ENCODE measurements around the gene HS2ST1. TPM values are rescaled to one million over a fixed set of nuclear protein-coding genes. Genes with fewer than 3 reads are reported as not detected.

Gene HS2ST1
- total and polyA plus RNA-seq, 4 donors, result 4.1 to 20.3 (median 8.8) TPM

GRCh38 chr1:87089070-87089736 is 174.8 kb downstream of the HS2ST1 start:
- no peaks in the 10 kb centered on the region for H3K4me1 ChIP-seq (ENCODE audit: control insufficient read depth in 1 of 2, insufficient read depth in 2 of 2, low read length in 2 of 2)
- no peaks in the 10 kb centered on the region for H3K36me3 ChIP-seq (ENCODE audit: control insufficient read depth in 1 of 2, insufficient read depth in 2 of 2, low read length in 1 of 2)
- no peak for ATAC-seq (ENCODE audit: low FRiP score)
- 67 to 71% methylated on average over 5 of the region's 5 CpGs for WGBS, 2 donors
- H3K9me3 ChIP-seq (ENCODE audit: control insufficient read depth, low read length), result no peaks in the 10 kb centered on the region
- intact Hi-C loops (cut with DNase I), result loop anchor here in 1 of 2 donors (10.0 kb wide), 2 partner anchors 614 to 704 kb away; no protein-coding TSS in a partner anchor
- H3K27me3 ChIP-seq (ENCODE audit: control insufficient read depth in 1 of 2, insufficient read depth in 2 of 2, low read length in 1 of 2), result no peaks in the 10 kb centered on the region
- no peak for DNase-seq
- no peak overlapping the region for H3K27ac ChIP-seq (ENCODE audit: low read depth in 1 of 2, low read length in 2 of 2)
- H3K4me3 ChIP-seq (ENCODE audit: low read length in 2 of 2), result no peak overlapping the region

GRCh38 chr1:87089823-87090222 is 175.4 kb downstream of the HS2ST1 start:
- H3K36me3 ChIP-seq (ENCODE audit: control insufficient read depth in 1 of 2, insufficient read depth in 2 of 2, low read length in 1 of 2), result no peaks in the 10 kb centered on the region
- H3K27ac ChIP-seq (ENCODE audit: low read depth in 1 of 2, low read length in 2 of 2), result no peak overlapping the region
- WGBS, 2 donors, result 80 to 90% methylated on average over 2 of the region's 2 CpGs
- H3K27me3 ChIP-seq (ENCODE audit: control insufficient read depth in 1 of 2, insufficient read depth in 2 of 2, low read length in 1 of 2), result no peaks in the 10 kb centered on the region
- ATAC-seq (ENCODE audit: low FRiP score), result no peak
- H3K9me3 ChIP-seq (ENCODE audit: control insufficient read depth, low read length), result no peaks in the 10 kb centered on the region
- no peaks in the 10 kb centered on the region for H3K4me1 ChIP-seq (ENCODE audit: control insufficient read depth in 1 of 2, insufficient read depth in 2 of 2, low read length in 2 of 2)
- DNase-seq, result no peak
- H3K4me3 ChIP-seq (ENCODE audit: low read length in 2 of 2), result no peak overlapping the region
- intact Hi-C loops (cut with DNase I), result loop anchor here in 1 of 2 donors (10.0 kb wide), 2 partner anchors 615 to 705 kb away; no protein-coding TSS in a partner anchor

- DNase-seq, result no peak
- Histone ChIP-seq H3K27ac (ENCODE audit: low read depth in 1 of 2, low read length in 2 of 2) (no peak overlapping the region), H3K9me3 (ENCODE audit: control insufficient read depth, low read length) (no peaks in the 10 kb centered on the region), H3K4me1 (ENCODE audit: control insufficient read depth in 1 of 2, insufficient read depth in 2 of 2, low read length in 2 of 2) (no peaks in the 10 kb centered on the region), H3K27me3 (ENCODE audit: control insufficient read depth in 1 of 2, insufficient read depth in 2 of 2, low read length in 1 of 2) (no peaks in the 10 kb centered on the region), H3K36me3 (ENCODE audit: control insufficient read depth in 1 of 2, insufficient read depth in 2 of 2, low read length in 1 of 2) (no peaks in the 10 kb centered on the region), H3K4me3 (ENCODE audit: low read length in 2 of 2) (no peak overlapping the region)
- intact Hi-C loops (cut with DNase I), result no loop called here
- 95 to 97% methylated on average over 2 of the region's 2 CpGs for WGBS, 2 donors
- ATAC-seq (ENCODE audit: low FRiP score), result no peak
Observed at GRCh38 chr1:87091425-87091824, 177.0 kb downstream of the HS2ST1 start.

GRCh38 chr1:87092846-87093245 is 178.4 kb downstream of the HS2ST1 start:
- H3K36me3 ChIP-seq (ENCODE audit: control insufficient read depth in 1 of 2, insufficient read depth in 2 of 2, low read length in 1 of 2), result no peaks in the 10 kb centered on the region
- ATAC-seq (ENCODE audit: low FRiP score) (no peak), DNase-seq (no peak)
- H3K4me1 ChIP-seq (ENCODE audit: control insufficient read depth in 1 of 2, insufficient read depth in 2 of 2, low read length in 2 of 2), result no peaks in the 10 kb centered on the region
- intact Hi-C loops (cut with DNase I), result no loop called here
- H3K27ac ChIP-seq (ENCODE audit: low read depth in 1 of 2, low read length in 2 of 2), result no peak overlapping the region
- WGBS, 2 donors, result 97 to 98% methylated on average over 3 of the region's 3 CpGs
- H3K27me3 ChIP-seq (ENCODE audit: control insufficient read depth in 1 of 2, insufficient read depth in 2 of 2, low read length in 1 of 2), result no peaks in the 10 kb centered on the region
- no peaks in the 10 kb centered on the region for H3K9me3 ChIP-seq (ENCODE audit: control insufficient read depth, low read length)
- H3K4me3 ChIP-seq (ENCODE audit: low read length in 2 of 2), result no peak overlapping the region

- Histone ChIP-seq H3K9me3 (ENCODE audit: control insufficient read depth, low read length) (no peaks in the 10 kb centered on the region), H3K27me3 (ENCODE audit: control insufficient read depth in 1 of 2, insufficient read depth in 2 of 2, low read length in 1 of 2) (no peaks in the 10 kb centered on the region), H3K36me3 (ENCODE audit: control insufficient read depth in 1 of 2, insufficient read depth in 2 of 2, low read length in 1 of 2) (no peaks in the 10 kb centered on the region), H3K27ac (ENCODE audit: low read depth in 1 of 2, low read length in 2 of 2) (no peak overlapping the region), H3K4me1 (ENCODE audit: control insufficient read depth in 1 of 2, insufficient read depth in 2 of 2, low read length in 2 of 2) (no peaks in the 10 kb centered on the region), H3K4me3 (ENCODE audit: low read length in 2 of 2) (no peak overlapping the region)
- ATAC-seq (ENCODE audit: low FRiP score) (no peak), DNase-seq (no peak)
- intact Hi-C loops (cut with DNase I), result no loop called here
- WGBS, 2 donors, result 95 to 97% methylated on average over 4 of the region's 4 CpGs
Observed at GRCh38 chr1:87093286-87093685, 178.9 kb downstream of the HS2ST1 start.

GRCh38 chr1:87094238-87094637 is 179.8 kb downstream of the HS2ST1 start:
- WGBS, 2 donors, result 91 to 95% methylated on average over 2 of the region's 2 CpGs
- ATAC-seq (ENCODE audit: low FRiP score) (no peak), DNase-seq (no peak)
- H3K36me3 ChIP-seq (ENCODE audit: control insufficient read depth in 1 of 2, insufficient read depth in 2 of 2, low read length in 1 of 2), result no peaks in the 10 kb centered on the region
- intact Hi-C loops (cut with DNase I), result no loop called here
- H3K4me3 ChIP-seq (ENCODE audit: low read length in 2 of 2), result no peak overlapping the region
- H3K27ac ChIP-seq (ENCODE audit: low read depth in 1 of 2, low read length in 2 of 2), result no peak overlapping the region
- H3K27me3 ChIP-seq (ENCODE audit: control insufficient read depth in 1 of 2, insufficient read depth in 2 of 2, low read length in 1 of 2), result no peaks in the 10 kb centered on the region
- H3K9me3 ChIP-seq (ENCODE audit: control insufficient read depth, low read length), result no peaks in the 10 kb centered on the region
- no peaks in the 10 kb centered on the region for H3K4me1 ChIP-seq (ENCODE audit: control insufficient read depth in 1 of 2, insufficient read depth in 2 of 2, low read length in 2 of 2)

- Histone ChIP-seq H3K27ac (ENCODE audit: low read depth in 1 of 2, low read length in 2 of 2) (no peak overlapping the region), H3K27me3 (ENCODE audit: control insufficient read depth in 1 of 2, insufficient read depth in 2 of 2, low read length in 1 of 2) (no peaks in the 10 kb centered on the region), H3K9me3 (ENCODE audit: control insufficient read depth, low read length) (peaks cover 2% of the 10 kb centered on the region), H3K4me3 (ENCODE audit: low read length in 2 of 2) (no peak overlapping the region), H3K4me1 (ENCODE audit: control insufficient read depth in 1 of 2, insufficient read depth in 2 of 2, low read length in 2 of 2) (no peaks in the 10 kb centered on the region), H3K36me3 (ENCODE audit: control insufficient read depth in 1 of 2, insufficient read depth in 2 of 2, low read length in 1 of 2) (peaks cover 0 to 1% of the 10 kb centered on the region in 2 donors)
- ATAC-seq (ENCODE audit: low FRiP score) (no peak), DNase-seq (no peak)
- intact Hi-C loops (cut with DNase I), result no loop called here
- WGBS, 2 donors, result 92 to 100% methylated on average over 1 of the region's 1 CpG
Observed at GRCh38 chr1:87100271-87100670, 185.8 kb downstream of the HS2ST1 start.

- intact Hi-C loops (cut with DNase I), result no loop called here
- Histone ChIP-seq H3K36me3 (ENCODE audit: control insufficient read depth in 1 of 2, insufficient read depth in 2 of 2, low read length in 1 of 2) (peaks cover 0 to 1% of the 10 kb centered on the region in 2 donors), H3K4me3 (ENCODE audit: low read length in 2 of 2) (no peak overlapping the region), H3K27ac (ENCODE audit: low read depth in 1 of 2, low read length in 2 of 2) (no peak overlapping the region), H3K27me3 (ENCODE audit: control insufficient read depth in 1 of 2, insufficient read depth in 2 of 2, low read length in 1 of 2) (no peaks in the 10 kb centered on the region), H3K9me3 (ENCODE audit: control insufficient read depth, low read length) (peaks cover 2% of the 10 kb centered on the region), H3K4me1 (ENCODE audit: control insufficient read depth in 1 of 2, insufficient read depth in 2 of 2, low read length in 2 of 2) (no peaks in the 10 kb centered on the region)
- DNase-seq (no peak), ATAC-seq (ENCODE audit: low FRiP score) (no peak)
Observed at GRCh38 chr1:87103074-87103473, 188.6 kb downstream of the HS2ST1 start.

GRCh38 chr1:87104140-87104539 is 189.7 kb downstream of the HS2ST1 start:
- Histone ChIP-seq H3K9me3 (ENCODE audit: control insufficient read depth, low read length) (peaks cover 2% of the 10 kb centered on the region), H3K27ac (ENCODE audit: low read depth in 1 of 2, low read length in 2 of 2) (no peak overlapping the region), H3K4me3 (ENCODE audit: low read length in 2 of 2) (no peak overlapping the region), H3K36me3 (ENCODE audit: control insufficient read depth in 1 of 2, insufficient read depth in 2 of 2, low read length in 1 of 2) (peaks cover 0 to 1% of the 10 kb centered on the region in 2 donors), H3K27me3 (ENCODE audit: control insufficient read depth in 1 of 2, insufficient read depth in 2 of 2, low read length in 1 of 2) (no peaks in the 10 kb centered on the region), H3K4me1 (ENCODE audit: control insufficient read depth in 1 of 2, insufficient read depth in 2 of 2, low read length in 2 of 2) (no peaks in the 10 kb centered on the region)
- ATAC-seq (ENCODE audit: low FRiP score) (no peak), DNase-seq (no peak)
- WGBS, 2 donors, result 94 to 95% methylated on average over 1 of the region's 1 CpG
- intact Hi-C loops (cut with DNase I), result no loop called here

All from aorta (tissue), 5 donors.